H9 (cell line): ENCODE data around the gene NAA15. TPM values are rescaled to one million over a fixed set of nuclear protein-coding genes. Genes with fewer than 3 reads are reported as not detected.

ENCODE experiments used
- DNase-seq: peaks from one replicate; pipeline ENCODE4 v3.0.0-alpha.2; 2017
- H2AFZ ChIP-seq: one replicate; pipeline ENCODE4 v1.6.1; 2013; ENCODE audit warnings: mild to moderate bottlenecking, low read length, control low read depth, moderate library complexity
- H2AK5ac ChIP-seq: 2 replicates; pipeline ENCODE4 v1.6.1; 2013; ENCODE audit warnings: low read length, control low read depth, mixed read lengths; ENCODE audit not compliant: insufficient read length
- H2BK120ac ChIP-seq: one replicate; pipeline ENCODE4 v1.6.1; 2013; ENCODE audit warnings: low read depth, mild to moderate bottlenecking, low read length, control low read depth, inconsistent platforms; ENCODE audit not compliant: poor library complexity, severe bottlenecking
- H2BK12ac ChIP-seq: 2 replicates; pipeline ENCODE4 v1.6.1; 2013; ENCODE audit warnings: low read length, control low read depth, mixed read lengths, low read depth; ENCODE audit not compliant: insufficient read length
- H2BK15ac ChIP-seq: 2 replicates; pipeline ENCODE4 v1.6.1; 2013; ENCODE audit warnings: low read depth, low read length, control low read depth
- H2BK20ac ChIP-seq: one replicate; pipeline ENCODE4 v1.6.1; 2013; ENCODE audit warnings: low read depth, mild to moderate bottlenecking, low read length, control low read depth, inconsistent platforms; ENCODE audit not compliant: poor library complexity, severe bottlenecking
- H2BK5ac ChIP-seq: 2 replicates; pipeline ENCODE4 v1.6.1; 2013; ENCODE audit warnings: low read length, control low read depth, mixed read lengths; ENCODE audit not compliant: insufficient read length
- H3K14ac ChIP-seq: 2 replicates; pipeline ENCODE4 v1.6.1; 2013; ENCODE audit warnings: low read length, control low read depth; ENCODE audit not compliant: insufficient read depth
- H3K18ac ChIP-seq: 2 replicates; pipeline ENCODE4 v1.6.1; 2013; ENCODE audit warnings: low read depth, mild to moderate bottlenecking, mixed read lengths, low read length, control low read depth; ENCODE audit not compliant: insufficient read length
- H3K23ac ChIP-seq: 2 replicates; pipeline ENCODE4 v1.6.1; 2013; ENCODE audit warnings: low read length, control low read depth, mixed read lengths, low read depth; ENCODE audit not compliant: insufficient read length
- H3K23me2 ChIP-seq: 2 replicates; pipeline ENCODE4 v1.6.1; 2013; ENCODE audit warnings: low read depth, mild to moderate bottlenecking, mixed read lengths, low read length, control low read depth; ENCODE audit not compliant: insufficient read length, poor library complexity, severe bottlenecking
- H3K27ac ChIP-seq: 2 replicates; pipeline ENCODE4 v1.5.1; 2013; ENCODE audit warnings: low read length, control low read depth, mixed read lengths, low read depth; ENCODE audit not compliant: insufficient read length
- H3K27me3 ChIP-seq: 2 replicates; pipeline ENCODE4 v1.6.1; 2013; ENCODE audit warnings: low read length, control low read depth, inconsistent platforms; ENCODE audit not compliant: insufficient read depth
- H3K4ac ChIP-seq: 2 replicates; pipeline ENCODE4 v1.6.1; 2013; ENCODE audit warnings: low read depth, mild to moderate bottlenecking, control low read depth, inconsistent platforms, low read length, moderate library complexity
- H3K4me1 ChIP-seq: 2 replicates; pipeline ENCODE4 v1.6.1; 2013; ENCODE audit warnings: low read length, control low read depth, inconsistent platforms; ENCODE audit not compliant: insufficient read depth
- H3K4me2 ChIP-seq: 2 replicates; pipeline ENCODE4 v1.6.1; 2013; ENCODE audit warnings: low read length, control low read depth, mixed read lengths; ENCODE audit not compliant: insufficient read length, insufficient read depth
- H3K56ac ChIP-seq: 2 replicates; pipeline ENCODE4 v1.6.1; 2013; ENCODE audit warnings: low read depth, mild to moderate bottlenecking, mixed read lengths, low read length, control low read depth; ENCODE audit not compliant: insufficient read length
- H3K79me1 ChIP-seq: 2 replicates; pipeline ENCODE4 v1.6.1; 2013; ENCODE audit warnings: low read depth, mild to moderate bottlenecking, moderate library complexity, low read length, control low read depth, inconsistent platforms; ENCODE audit not compliant: insufficient read depth, poor library complexity, severe bottlenecking
- H3K79me2 ChIP-seq: 2 replicates; pipeline ENCODE4 v1.6.1; 2013; ENCODE audit warnings: low read length, control low read depth, inconsistent platforms; ENCODE audit not compliant: insufficient read depth
- H3K9ac ChIP-seq: 2 replicates; pipeline ENCODE4 v1.6.1; 2013; ENCODE audit warnings: low read length, control low read depth, mixed read lengths; ENCODE audit not compliant: insufficient read length; ENCODE audit errors: extremely low read depth
- H3K9me3 ChIP-seq: one replicate; pipeline ENCODE4 v1.6.1; 2013; ENCODE audit warnings: low read depth, low read length, inconsistent platforms; ENCODE audit not compliant: control insufficient read depth
- H3T11ph ChIP-seq: one replicate; pipeline ENCODE4 v1.6.1; 2013; ENCODE audit warnings: mild to moderate bottlenecking, low read length, control low read depth, inconsistent platforms
- H4K20me1 ChIP-seq: one replicate; pipeline ENCODE4 v1.6.1; 2013; ENCODE audit not compliant: control insufficient read depth, insufficient read length, insufficient read depth
- H4K5ac ChIP-seq: 2 replicates; pipeline ENCODE4 v1.6.1; 2013; ENCODE audit warnings: low read depth, mild to moderate bottlenecking, mixed read lengths, low read length, control low read depth; ENCODE audit not compliant: insufficient read length
- H4K8ac ChIP-seq: replicated peaks from 2 replicates; pipeline ENCODE4 v1.6.1; 2013; ENCODE audit warnings: low read length, control low read depth, mixed read lengths, low read depth; ENCODE audit not compliant: insufficient read length
- H4K91ac ChIP-seq: 2 replicates; pipeline ENCODE4 v1.6.1; 2013; ENCODE audit warnings: low read depth, mild to moderate bottlenecking, moderate library complexity, mixed read lengths, low read length, control low read depth; ENCODE audit not compliant: insufficient read length
- H3K27ac Mint-ChIP-seq, 3 experiments: 2 replicates in 2 of 3; 3 replicates in 1 of 3; pipeline ENCODE4 v1.8.0; 2020 to 2021; ENCODE audit warnings: mixed read lengths in 3 of 3, mild to moderate bottlenecking in 1 of 3, moderate library complexity in 1 of 3
- H3K27me3 Mint-ChIP-seq: 2 replicates; pipeline ENCODE4 v1.8.0; 2021; ENCODE audit warnings: low read depth, mild to moderate bottlenecking, moderate library complexity, mixed read lengths
- H3K36me3 Mint-ChIP-seq, 3 experiments: 2 replicates in 2 of 3; 3 replicates in 1 of 3; pipeline ENCODE4 v1.8.0; 2020 to 2021; ENCODE audit warnings: low read depth in 3 of 3, mixed read lengths in 3 of 3; ENCODE audit not compliant: insufficient read depth in 1 of 3
- H3K4me1 Mint-ChIP-seq, 2 experiments: 2 replicates each; pipeline ENCODE4 v1.8.0; 2020; ENCODE audit warnings: mixed read lengths in 2 of 2
- H3K4me3 Mint-ChIP-seq, 2 experiments: 2 replicates in 1 of 2; 3 replicates in 1 of 2; pipeline ENCODE4 v1.8.0; 2020 to 2021; ENCODE audit warnings: mild to moderate bottlenecking in 2 of 2, mixed read lengths in 2 of 2, moderate library complexity in 1 of 2
- H3K9me3 Mint-ChIP-seq, 2 experiments: 2 replicates in 1 of 2; 3 replicates in 1 of 2; pipeline ENCODE4 v1.8.0; 2020; ENCODE audit warnings: mild to moderate bottlenecking in 2 of 2, mixed read lengths in 2 of 2, moderate library complexity in 1 of 2
- WGBS: extraction: QIAGEN DNeasy Blood & Tissue Kit; methylation state at CpG from one replicate; pipeline ENCODE4 v1.1.7; 2013; ENCODE audit warnings: missing lambda C conversion rate, low lambda C conversion rate, mixed read lengths; ENCODE audit not compliant: insufficient read length; ENCODE audit errors: extremely low coverage; 5-methylcytosine and 5-hydroxymethylcytosine counted together
- total RNA-seq: library from RNA; stranded (reverse); gene quantifications from 2 replicates; pipeline ENCODE4 v1.2.1, GENCODE V29; 2021
- TF ChIP-seq, protein P1 (sequence below): fragments of 200-600 bp; sonication (generic); conservative IDR thresholded peaks from 3 replicates; pipeline ENCODE4 v1.8.0; 2021; ENCODE audit warnings: antibody characterized with exemption, mild to moderate bottlenecking

NAA15 gene
- total RNA-seq, 1 experiment from 2014 or later = 115 TPM

DNA sequence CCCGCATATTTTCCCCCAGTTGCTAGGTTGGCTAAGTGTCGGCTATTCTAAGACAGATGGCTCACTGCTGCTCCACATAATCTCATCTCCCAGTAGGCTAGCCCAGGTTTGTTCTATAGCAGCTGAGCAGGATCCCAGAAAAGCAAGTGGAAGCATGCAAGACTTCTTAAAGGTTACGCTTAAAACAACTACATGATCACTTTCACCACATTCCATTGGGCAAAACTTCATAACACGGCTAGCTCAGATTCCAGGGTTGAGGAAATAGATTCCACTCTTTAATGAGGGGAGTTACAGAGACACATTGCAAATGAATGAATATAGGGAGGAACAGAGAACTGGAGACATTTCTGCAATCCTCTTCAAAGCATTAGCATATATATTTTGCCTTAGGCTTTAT is 139.7 kb downstream of the NAA15 start:
- H3K27me3 ChIP-seq = no peaks in the 10 kb centered on the region
- DNase-seq = no peak
- no peak overlapping the region for H4K5ac ChIP-seq
- WGBS = no CpG with 5 or more reads among the region's 4 CpGs
- H3T11ph ChIP-seq = no peak overlapping the region
- H3K27me3 Mint-ChIP-seq = no peaks in the 10 kb centered on the region
- H2AK5ac ChIP-seq = no peak overlapping the region
- H3K4me2 ChIP-seq = no peak overlapping the region
- H2BK20ac ChIP-seq = no peak overlapping the region
- TF ChIP-seq, protein P1, sequence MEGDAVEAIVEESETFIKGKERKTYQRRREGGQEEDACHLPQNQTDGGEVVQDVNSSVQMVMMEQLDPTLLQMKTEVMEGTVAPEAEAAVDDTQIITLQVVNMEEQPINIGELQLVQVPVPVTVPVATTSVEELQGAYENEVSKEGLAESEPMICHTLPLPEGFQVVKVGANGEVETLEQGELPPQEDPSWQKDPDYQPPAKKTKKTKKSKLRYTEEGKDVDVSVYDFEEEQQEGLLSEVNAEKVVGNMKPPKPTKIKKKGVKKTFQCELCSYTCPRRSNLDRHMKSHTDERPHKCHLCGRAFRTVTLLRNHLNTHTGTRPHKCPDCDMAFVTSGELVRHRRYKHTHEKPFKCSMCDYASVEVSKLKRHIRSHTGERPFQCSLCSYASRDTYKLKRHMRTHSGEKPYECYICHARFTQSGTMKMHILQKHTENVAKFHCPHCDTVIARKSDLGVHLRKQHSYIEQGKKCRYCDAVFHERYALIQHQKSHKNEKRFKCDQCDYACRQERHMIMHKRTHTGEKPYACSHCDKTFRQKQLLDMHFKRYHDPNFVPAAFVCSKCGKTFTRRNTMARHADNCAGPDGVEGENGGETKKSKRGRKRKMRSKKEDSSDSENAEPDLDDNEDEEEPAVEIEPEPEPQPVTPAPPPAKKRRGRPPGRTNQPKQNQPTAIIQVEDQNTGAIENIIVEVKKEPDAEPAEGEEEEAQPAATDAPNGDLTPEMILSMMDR = no peak
- no peaks in the 10 kb centered on the region for H4K20me1 ChIP-seq
- H3K56ac ChIP-seq = no peak overlapping the region
- H3K9me3 Mint-ChIP-seq = peaks cover 15 to 20% of the 10 kb centered on the region in 2 experiments
- H3K4ac ChIP-seq = no peak overlapping the region
- no peak overlapping the region for H3K18ac ChIP-seq
- no peaks in the 10 kb centered on the region for H3K79me1 ChIP-seq
- H2BK5ac ChIP-seq = no peak overlapping the region
- no peak overlapping the region for H2AFZ ChIP-seq
- H3K23me2 ChIP-seq = no peaks in the 10 kb centered on the region
- no peak overlapping the region for H4K91ac ChIP-seq
- H3K4me1 ChIP-seq = no peaks in the 10 kb centered on the region
- no peak overlapping the region for H4K8ac ChIP-seq
- no peak overlapping the region for H3K23ac ChIP-seq
- peaks cover 22 to 41% (median 32%) of the 10 kb centered on the region in 3 experiments for H3K36me3 Mint-ChIP-seq
- H3K4me3 Mint-ChIP-seq = no peak overlapping the region
- no peak overlapping the region for H3K9ac ChIP-seq
- H3K79me2 ChIP-seq = no peaks in the 10 kb centered on the region
- no peak overlapping the region for H2BK15ac ChIP-seq
- no peak overlapping the region for H2BK12ac ChIP-seq
- H3K14ac ChIP-seq = no peak overlapping the region
- no peak overlapping the region for H3K27ac ChIP-seq
- H3K9me3 ChIP-seq = no peaks in the 10 kb centered on the region
- peaks cover 3 to 5% of the 10 kb centered on the region in 2 experiments; a peak in 2 of 4 replicates for H3K4me1 Mint-ChIP-seq
- no peak overlapping the region; a peak in 1 of 7 replicates for H3K27ac Mint-ChIP-seq
- H2BK120ac ChIP-seq = no peak overlapping the region
